ENCODE results near the gene PLCL1. TPM values are rescaled to one million over a fixed set of nuclear protein-coding genes. Genes with fewer than 3 reads are reported as not detected.

PLCL1 gene
- total RNA-seq, 2 donors from 2014 or later = 24.9 to 27.2 TPM

DNA sequence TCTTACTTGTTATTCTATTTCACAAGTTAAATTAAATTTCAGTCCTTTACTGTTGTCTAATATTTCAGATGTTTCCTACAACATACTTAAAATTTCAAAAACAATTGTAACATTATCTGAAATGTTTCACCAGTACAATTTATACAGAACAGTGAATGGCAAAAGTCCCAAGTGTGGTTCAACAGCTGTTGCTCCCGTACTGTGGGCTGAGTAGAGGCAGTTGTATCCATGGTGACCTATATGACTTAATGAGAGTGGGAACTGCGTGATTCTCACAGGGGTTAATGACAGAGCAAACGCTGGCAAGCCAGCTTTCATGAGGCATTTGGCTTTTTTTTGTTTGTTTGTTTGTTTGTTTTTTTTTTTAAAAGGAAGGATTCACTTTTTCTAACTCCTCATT is 5.3 kb upstream of the PLCL1 start:
- Mint-ChIP-seq H3K27ac (no peak overlapping the region), H3K4me3 (no peak overlapping the region), H3K27me3 (peaks cover 31% of the 10 kb centered on the region), H3K36me3 (ENCODE audit: low read depth) (peaks cover 3% of the 10 kb centered on the region), H3K4me1 (peaks cover 9% of the 10 kb centered on the region)
- no peaks in the 10 kb centered on the region for H3K9me3 ChIP-seq (ENCODE audit: control insufficient read depth, low read length, poor library complexity, severe bottlenecking)
- no peak for ATAC-seq
- DNase-seq = no peak

DNA sequence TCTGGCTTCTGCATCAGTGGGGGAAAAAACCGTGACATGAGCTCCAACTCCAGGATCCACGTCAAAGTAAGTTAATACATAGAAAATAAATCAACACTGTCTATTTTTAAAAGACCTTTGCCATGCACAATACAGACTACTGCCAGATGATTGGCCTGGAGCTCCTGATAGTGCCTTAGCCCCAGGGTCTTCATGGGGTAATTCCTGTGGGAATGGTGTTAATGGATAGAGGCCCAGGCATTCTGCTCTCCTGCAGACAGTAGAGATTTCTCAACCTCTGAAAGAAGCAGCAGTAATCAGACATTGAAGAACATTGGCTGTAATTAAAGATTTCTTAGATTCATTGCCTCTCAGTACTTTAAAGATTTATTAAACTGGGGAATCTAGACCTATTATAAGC is 4.3 kb upstream of the PLCL1 start:
- Mint-ChIP-seq H3K4me3 (no peak overlapping the region), H3K27me3 (peaks cover 27% of the 10 kb centered on the region), H3K27ac (no peak overlapping the region), H3K36me3 (ENCODE audit: low read depth) (peaks cover 3% of the 10 kb centered on the region), H3K4me1 (peaks cover 12% of the 10 kb centered on the region)
- no peaks in the 10 kb centered on the region for H3K9me3 ChIP-seq (ENCODE audit: control insufficient read depth, low read length, poor library complexity, severe bottlenecking)
- ATAC-seq = no peak
- DNase-seq = no peak

GRCh38 chr2:197801033-197801432 is 3.4 kb upstream of the PLCL1 start:
- H3K27me3 Mint-ChIP-seq = peaks cover 19% of the 10 kb centered on the region

DNA sequence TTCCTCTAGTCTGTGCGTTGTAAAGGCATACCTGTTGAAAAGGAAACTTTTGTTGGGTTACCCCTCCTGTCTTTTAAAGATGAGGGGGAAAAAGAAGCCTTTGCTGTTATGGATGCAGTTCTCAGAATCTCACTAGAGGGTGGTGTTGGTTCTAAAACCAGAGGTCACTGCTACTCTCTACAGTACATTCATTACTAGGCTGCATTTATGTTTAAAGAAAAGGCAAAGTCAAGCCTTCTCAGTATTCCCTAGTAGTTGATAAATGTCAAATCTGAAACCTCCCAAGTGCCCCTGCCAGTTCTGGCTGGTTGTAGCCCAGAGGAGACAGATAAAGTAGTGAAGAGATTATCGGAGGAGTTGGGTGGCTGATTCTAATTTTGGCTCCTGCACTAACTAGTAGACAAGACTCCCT is 1.4 kb upstream of the PLCL1 start:
- no peaks in the 10 kb centered on the region for H3K36me3 Mint-ChIP-seq (ENCODE audit: low read depth)
- H3K4me1 Mint-ChIP-seq = peaks cover 29% of the 10 kb centered on the region
- no peaks in the 10 kb centered on the region for H3K9me3 ChIP-seq (ENCODE audit: control insufficient read depth, low read length, poor library complexity, severe bottlenecking)
- ATAC-seq (peak; percentile 32), DNase-seq (no peak)
- H3K27ac Mint-ChIP-seq = no peak overlapping the region
- H3K27me3 Mint-ChIP-seq = peaks cover 3% of the 10 kb centered on the region
- H3K4me3 Mint-ChIP-seq = peak overlapping the region; percentile 74

More at GRCh38 chr2:197801033-197801432, 3.4 kb upstream of the PLCL1 start:
- Mint-ChIP-seq H3K4me3 (no peak overlapping the region), H3K4me1 (peaks cover 19% of the 10 kb centered on the region), H3K27ac (no peak overlapping the region), H3K36me3 (ENCODE audit: low read depth) (no peaks in the 10 kb centered on the region)
- H3K9me3 ChIP-seq (ENCODE audit: control insufficient read depth, low read length, poor library complexity, severe bottlenecking) = no peaks in the 10 kb centered on the region
- DNase-seq (no peak), ATAC-seq (no peak)

GRCh38 chr2:197804758-197805714 is 643 bp downstream of the PLCL1 start:
- peak overlapping the region; percentile 96 for H3K4me3 Mint-ChIP-seq
- H3K27me3 Mint-ChIP-seq = no peaks in the 10 kb centered on the region
- peak overlapping the region; percentile 85 for H3K27ac Mint-ChIP-seq
- H3K36me3 Mint-ChIP-seq (ENCODE audit: low read depth) = no peaks in the 10 kb centered on the region
- peaks cover 44% of the 10 kb centered on the region for H3K4me1 Mint-ChIP-seq
- H3K9me3 ChIP-seq (ENCODE audit: control insufficient read depth, low read length, poor library complexity, severe bottlenecking) = no peaks in the 10 kb centered on the region
- DNase-seq (peak; percentile 21 to 30 (median 27)), ATAC-seq (peak; percentile 47)

DNA sequence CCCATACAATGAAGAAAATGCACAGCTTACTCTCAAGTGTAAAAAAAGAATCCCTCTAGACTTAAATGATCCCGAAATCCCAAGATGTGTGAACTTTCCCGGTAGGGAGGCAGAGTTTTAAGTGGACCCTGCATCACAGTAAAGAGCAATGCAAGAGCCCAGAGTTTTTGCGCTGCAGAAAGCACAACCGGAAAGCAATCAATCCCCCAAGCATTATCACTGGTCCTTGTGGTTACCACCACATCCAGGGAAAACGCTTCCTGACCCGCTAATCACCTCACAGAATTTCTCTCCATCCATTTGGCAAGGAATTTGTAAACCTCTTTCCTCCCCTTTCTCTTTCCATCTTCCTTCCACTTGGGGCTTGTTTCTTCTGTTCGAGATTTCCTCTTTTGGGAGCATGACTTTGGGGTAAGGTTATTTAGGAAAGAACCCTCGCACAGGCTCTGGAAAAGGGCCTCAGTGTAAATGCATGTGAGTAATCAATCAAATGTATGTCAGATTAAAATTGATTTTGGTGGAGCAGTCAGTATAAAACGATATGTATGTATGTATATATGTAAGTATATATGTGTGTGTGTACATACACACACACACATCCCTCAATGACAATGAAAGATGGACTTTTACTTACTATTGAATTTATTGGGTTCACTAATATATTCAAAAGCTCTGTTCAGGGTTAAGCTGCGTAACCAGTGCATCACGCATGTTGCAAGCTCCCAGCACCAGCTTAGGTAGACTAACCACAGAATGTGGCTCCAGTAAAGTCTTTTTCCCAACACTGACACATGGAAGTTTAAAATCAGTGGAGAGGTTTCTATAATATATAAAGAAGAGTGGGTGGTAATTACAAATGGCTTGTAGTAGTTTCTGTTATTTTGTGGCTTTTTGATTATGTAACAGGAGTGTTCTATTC is 1.6 kb downstream of the PLCL1 start:
- no peaks in the 10 kb centered on the region for H3K36me3 Mint-ChIP-seq (ENCODE audit: low read depth)
- H3K27ac Mint-ChIP-seq = peak overlapping the region; percentile 85
- peak overlapping the region; percentile 93 for H3K4me3 Mint-ChIP-seq
- H3K4me1 Mint-ChIP-seq = peaks cover 48% of the 10 kb centered on the region
- DNase-seq = no peak
- ATAC-seq = no peak
- no peaks in the 10 kb centered on the region for H3K27me3 Mint-ChIP-seq
- H3K9me3 ChIP-seq (ENCODE audit: control insufficient read depth, low read length, poor library complexity, severe bottlenecking) = no peaks in the 10 kb centered on the region

DNA sequence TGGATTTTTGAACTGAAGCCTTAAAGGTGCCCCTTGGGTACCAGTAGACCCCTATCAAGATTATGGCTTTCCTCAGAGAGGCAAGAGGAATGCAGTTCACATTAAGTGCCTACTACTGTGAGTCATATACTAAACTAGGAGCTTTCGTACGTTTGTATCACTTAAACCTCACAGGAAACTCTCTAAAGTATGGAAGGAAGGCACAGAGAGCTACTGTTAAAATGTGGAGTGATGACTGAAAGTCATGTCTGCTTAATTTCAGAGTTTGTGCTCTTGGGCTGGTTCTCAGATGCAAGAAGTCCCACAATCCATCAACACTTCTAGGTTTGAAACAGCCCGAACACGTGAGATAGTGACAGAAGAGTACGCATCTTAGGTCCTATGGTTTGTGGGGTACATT is 4.7 kb downstream of the PLCL1 start:
- ATAC-seq (no peak), DNase-seq (no peak)
- Mint-ChIP-seq H3K4me3 (peak overlapping the region; percentile 51), H3K27me3 (no peaks in the 10 kb centered on the region), H3K27ac (peak overlapping the region; percentile 85), H3K36me3 (ENCODE audit: low read depth) (no peaks in the 10 kb centered on the region), H3K4me1 (peaks cover 48% of the 10 kb centered on the region)
- no peaks in the 10 kb centered on the region for H3K9me3 ChIP-seq (ENCODE audit: control insufficient read depth, low read length, poor library complexity, severe bottlenecking)

DNA sequence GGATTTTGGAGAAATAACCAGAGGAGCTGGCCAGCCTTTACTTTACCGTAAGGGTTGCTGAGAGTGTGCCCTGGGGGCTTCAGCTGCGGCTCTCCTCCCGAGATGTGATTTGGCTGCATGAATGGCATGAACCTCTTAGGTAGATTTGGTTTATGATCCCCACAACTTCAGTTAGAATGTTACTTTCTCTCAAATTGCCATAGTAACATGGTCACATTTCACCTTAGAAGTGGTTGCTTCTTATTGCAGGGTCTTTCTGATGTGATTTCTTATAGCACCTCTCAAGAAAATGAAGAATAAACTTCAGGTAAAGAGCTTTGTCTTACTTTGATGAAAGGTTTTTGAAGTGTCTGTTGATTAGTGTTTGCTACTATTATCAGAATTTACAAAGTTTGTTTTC is 5.6 kb downstream of the PLCL1 start:
- DNase-seq = no peak
- Mint-ChIP-seq H3K4me1 (peaks cover 53% of the 10 kb centered on the region), H3K27me3 (no peaks in the 10 kb centered on the region), H3K4me3 (no peak overlapping the region), H3K27ac (peak overlapping the region; percentile 85), H3K36me3 (ENCODE audit: low read depth) (no peaks in the 10 kb centered on the region)
- no peak for ATAC-seq
- no peaks in the 10 kb centered on the region for H3K9me3 ChIP-seq (ENCODE audit: control insufficient read depth, low read length, poor library complexity, severe bottlenecking)

GRCh38 chr2:197810491-197810890 is 6.1 kb downstream of the PLCL1 start:
- Mint-ChIP-seq H3K27ac (peak overlapping the region; percentile 85), H3K27me3 (no peaks in the 10 kb centered on the region), H3K36me3 (ENCODE audit: low read depth) (no peaks in the 10 kb centered on the region), H3K4me3 (no peak overlapping the region), H3K4me1 (peaks cover 50% of the 10 kb centered on the region)
- no peak for DNase-seq
- no peaks in the 10 kb centered on the region for H3K9me3 ChIP-seq (ENCODE audit: control insufficient read depth, low read length, poor library complexity, severe bottlenecking)
- ATAC-seq = no peak

DNA sequence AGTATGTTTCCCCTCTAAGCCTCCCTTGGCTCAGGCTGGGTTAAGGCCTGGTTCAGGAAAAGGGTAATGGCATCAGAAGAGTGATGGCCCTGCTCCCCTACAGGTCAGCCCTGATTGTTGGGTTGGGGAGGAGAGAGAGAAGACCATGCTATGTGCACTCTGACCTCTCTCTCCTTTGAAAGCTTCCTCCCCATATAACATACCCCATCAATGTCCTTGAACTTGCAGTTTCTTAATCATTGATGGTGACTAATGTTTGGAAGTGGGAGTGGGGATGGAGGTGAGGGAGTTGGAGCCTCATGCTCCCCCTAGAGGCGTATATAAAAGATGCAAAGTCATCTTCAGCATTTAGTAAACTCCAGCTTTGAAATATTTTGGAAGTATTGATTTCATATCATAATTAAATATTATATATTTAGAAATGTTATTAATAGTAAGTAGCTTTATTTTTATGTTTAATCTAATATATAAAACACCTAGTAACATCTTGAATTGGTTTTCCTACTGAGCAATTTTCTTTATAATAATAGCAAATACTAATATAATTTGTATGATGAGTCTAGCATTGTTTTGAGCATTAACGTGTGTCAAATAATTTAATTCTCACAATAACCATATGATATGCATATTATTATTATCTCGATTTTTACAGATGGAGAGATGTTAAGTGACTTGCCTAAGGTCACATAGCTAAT is 8.8 kb downstream of the PLCL1 start:
- H3K4me3 Mint-ChIP-seq = no peak overlapping the region
- H3K4me1 Mint-ChIP-seq = peaks cover 34% of the 10 kb centered on the region
- H3K27me3 Mint-ChIP-seq = no peaks in the 10 kb centered on the region
- DNase-seq = no peak
- no peaks in the 10 kb centered on the region for H3K9me3 ChIP-seq (ENCODE audit: control insufficient read depth, low read length, poor library complexity, severe bottlenecking)
- peak; percentile 44 for ATAC-seq
- no peaks in the 10 kb centered on the region for H3K36me3 Mint-ChIP-seq (ENCODE audit: low read depth)
- H3K27ac Mint-ChIP-seq = no peak overlapping the region

DNA sequence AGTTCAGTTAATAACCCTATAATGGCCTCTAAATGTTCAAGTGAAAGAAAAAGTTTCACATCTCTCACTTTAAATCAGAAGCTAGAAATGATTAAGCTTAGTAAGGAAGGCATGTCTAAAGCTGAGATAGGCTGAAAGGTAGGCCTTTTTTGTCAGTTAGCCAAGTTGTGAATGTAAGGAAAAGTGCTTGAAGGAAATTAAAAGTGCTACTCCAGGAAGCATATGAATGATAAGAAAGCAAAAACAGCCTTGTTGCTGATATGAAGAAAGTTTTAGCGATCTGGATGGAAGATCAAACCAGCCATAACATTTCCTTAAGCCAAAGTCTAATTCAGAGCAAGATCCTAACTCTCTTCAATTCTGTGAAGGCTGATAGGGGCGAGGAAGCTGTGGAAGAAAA is 10.1 kb downstream of the PLCL1 start:
- H3K9me3 ChIP-seq (ENCODE audit: control insufficient read depth, low read length, poor library complexity, severe bottlenecking) = no peaks in the 10 kb centered on the region
- ATAC-seq = no peak
- H3K4me3 Mint-ChIP-seq = peak overlapping the region; percentile 68
- H3K27ac Mint-ChIP-seq = peak overlapping the region; percentile 51
- H3K4me1 Mint-ChIP-seq = peaks cover 24% of the 10 kb centered on the region
- H3K36me3 Mint-ChIP-seq (ENCODE audit: low read depth) = no peaks in the 10 kb centered on the region
- no peak for DNase-seq
- no peaks in the 10 kb centered on the region for H3K27me3 Mint-ChIP-seq

DNA sequence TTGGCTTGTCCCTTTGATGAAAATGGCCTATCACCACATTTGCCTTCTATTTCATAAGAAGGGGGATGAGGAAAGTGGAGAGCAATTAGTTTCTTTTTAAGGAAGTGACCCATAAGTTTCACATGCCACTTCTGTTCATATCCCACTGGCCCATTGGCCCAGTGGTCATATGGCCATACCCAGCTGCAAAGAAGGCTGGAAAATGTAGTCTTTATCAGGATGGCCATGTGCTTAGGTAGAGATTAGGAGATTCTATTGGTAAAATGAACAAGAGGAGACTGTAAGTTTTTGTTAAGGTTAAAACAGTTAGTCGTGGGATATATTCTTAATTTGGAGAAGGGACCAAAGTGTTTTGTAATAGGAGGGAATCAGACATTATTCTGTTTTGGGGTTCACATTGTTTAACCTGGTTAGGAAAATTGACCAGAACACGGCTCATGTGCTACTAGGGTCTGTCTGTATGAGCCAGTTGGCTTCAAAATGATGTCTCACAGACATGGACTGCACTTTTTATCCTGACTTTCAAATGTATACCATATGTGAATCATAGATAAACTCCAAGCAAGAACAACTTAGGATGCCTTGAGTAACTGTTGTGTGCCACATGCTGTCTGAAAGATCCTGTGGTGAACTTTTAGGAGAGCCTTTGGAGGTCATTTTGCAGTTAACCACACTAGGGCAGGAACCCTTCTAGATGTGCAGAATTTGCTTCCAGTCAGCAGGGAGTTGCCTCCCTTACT is 17.3 kb downstream of the PLCL1 start:
- Mint-ChIP-seq H3K36me3 (ENCODE audit: low read depth) (no peaks in the 10 kb centered on the region), H3K4me3 (no peak overlapping the region), H3K27ac (no peak overlapping the region), H3K27me3 (no peaks in the 10 kb centered on the region), H3K4me1 (peaks cover 8% of the 10 kb centered on the region)
- no peak for DNase-seq
- H3K9me3 ChIP-seq (ENCODE audit: control insufficient read depth, low read length, poor library complexity, severe bottlenecking) = no peaks in the 10 kb centered on the region
- ATAC-seq = no peak
